Lower leg skin (tissue), 3 donors: Measurements from ENCODE around the gene MEX3A.

ENCODE experiments used
- CTCF ChIP-seq, 3 donors: fragments of 450-650 bp; IDR thresholded peaks; one replicate each; pipeline ENCODE4 v1.5.1; 2016; ENCODE audit warnings: antibody characterized with exemption in 3 of 3, mild to moderate bottlenecking in 3 of 3, moderate library complexity in 2 of 3
- POLR2A ChIP-seq, 2 donors: fragments of 450-650 bp; IDR thresholded peaks; one replicate each; pipeline ENCODE4 v1.6.1; 2016 to 2017; ENCODE audit warnings: antibody characterized with exemption in 2 of 2, mild to moderate bottlenecking in 1 of 2, moderate library complexity in 1 of 2

- TF ChIP-seq CTCF (IDR thresholded peaks at IDR 0.05) (no peak), POLR2A (IDR thresholded peaks at IDR 0.05) (no peak)
These were observed 3.5 kb downstream of the MEX3A start for GRCh38 chr1:156078728-156079127.
